Activated CD8-positive, alpha-beta T cell treated with anti-CD3 and anti-CD28 coated beads for 36 hours (primary cell): ENCODE results near the gene NOC4L. TPM values are rescaled to one million over a fixed set of nuclear protein-coding genes. Genes with fewer than 3 reads are reported as not detected.

Experiments
- ATAC-seq: fragments of 200-7000 bp; cut with Tn5 transposase; one replicate; pipeline ENCODE4 v1.10.0; 2021; ENCODE audit warnings: mild to moderate bottlenecking, moderate library complexity
- CTCF ChIA-PET: fragments of 350-600 bp; sonication (Branson Sonifier 250); formaldehyde crosslinking; loops from one replicate; lab custom pipeline; 2021; ENCODE audit warnings: antibody characterized with exemption; lab: Charles Lee
- POLR2A ChIA-PET: fragments of 350-600 bp; sonication (Branson Sonifier 250); formaldehyde crosslinking; loops from one replicate; lab custom pipeline; 2021; ENCODE audit warnings: antibody characterized with exemption; lab: Charles Lee
- DNase-seq: peaks from one replicate; pipeline ENCODE4 v3.0.0-alpha.2; 2020
- H3K27ac Mint-ChIP-seq: one replicate; pipeline ENCODE4 v1.8.0; 2021; ENCODE audit warnings: mild to moderate bottlenecking, mixed read lengths
- H3K27me3 Mint-ChIP-seq: one replicate; pipeline ENCODE4 v1.8.0; 2021; ENCODE audit warnings: mixed read lengths
- H3K36me3 Mint-ChIP-seq: one replicate; pipeline ENCODE4 v1.8.0; 2021; ENCODE audit warnings: low read depth, mixed read lengths
- H3K4me1 Mint-ChIP-seq: one replicate; pipeline ENCODE4 v1.8.0; 2021; ENCODE audit warnings: low read depth, mixed read lengths
- H3K4me3 Mint-ChIP-seq: one replicate; pipeline ENCODE4 v1.8.0; 2021; ENCODE audit warnings: mild to moderate bottlenecking, moderate library complexity, mixed read lengths
- H3K9me3 Mint-ChIP-seq: one replicate; pipeline ENCODE4 v1.8.0; 2021; ENCODE audit warnings: mixed read lengths
- CTCF ChIP-seq: fragments of 200-600 bp; IDR thresholded peaks from one replicate; pipeline ENCODE4 v1.8.0; 2022; ENCODE audit warnings: antibody characterized with exemption, mild to moderate bottlenecking
- intact Hi-C: fragments of 100-400 bp; cut with micrococcal nuclease; formaldehyde crosslinking; loops from one replicate; pipeline ENCODE4 v1.10.0; 2022
- total RNA-seq, 2 experiments: library from RNA; stranded (reverse); gene quantifications; one replicate each; pipeline ENCODE4 v1.2.3, GENCODE V29; 2021

The NOC4L gene
- total RNA-seq, 2 experiments from 2014 or later: 35.6 to 41.2 TPM

- no peak for TF ChIP-seq CTCF
- intact Hi-C loops: no loop called here
- Mint-ChIP-seq H3K4me1 (no peaks in the 10 kb centered on the region), H3K4me3 (no peak overlapping the region), H3K27ac (no peak overlapping the region), H3K27me3 (no peaks in the 10 kb centered on the region), H3K36me3 (peaks cover 34% of the 10 kb centered on the region), H3K9me3 (no peaks in the 10 kb centered on the region)
- CTCF ChIA-PET: no interaction called here
- DNase-seq (no peak), ATAC-seq (no peak)
- POLR2A ChIA-PET: interaction anchor here (0.6 kb wide), 1 partner anchor 241 kb away, joined by 3 read pairs; no protein-coding TSS in a partner anchor
Measured at GRCh38 chr12:132130690-132131089, 13.6 kb upstream of the NOC4L start.

GRCh38 chr12:132131229-132131628, 13.0 kb upstream of the NOC4L start:
- CTCF ChIA-PET: no interaction called here
- Mint-ChIP-seq H3K4me3 (no peak overlapping the region), H3K4me1 (no peaks in the 10 kb centered on the region), H3K27me3 (no peaks in the 10 kb centered on the region), H3K9me3 (no peaks in the 10 kb centered on the region), H3K36me3 (peaks cover 30% of the 10 kb centered on the region), H3K27ac (no peak overlapping the region)
- ATAC-seq (no peak), DNase-seq (no peak)
- intact Hi-C loops: no loop called here
- POLR2A ChIA-PET: interaction anchor here (1.0 kb wide), 1 partner anchor 14 kb away, joined by 3 read pairs; no protein-coding TSS in a partner anchor
- TF ChIP-seq CTCF: no peak

GRCh38 chr12:132131952-132132351, 12.3 kb upstream of the NOC4L start:
- Mint-ChIP-seq H3K4me1 (no peaks in the 10 kb centered on the region), H3K9me3 (no peaks in the 10 kb centered on the region), H3K27ac (no peak overlapping the region), H3K4me3 (no peak overlapping the region), H3K36me3 (peaks cover 23% of the 10 kb centered on the region), H3K27me3 (no peaks in the 10 kb centered on the region)
- intact Hi-C loops: no loop called here
- DNase-seq (no peak), ATAC-seq (no peak)
- ChIA-PET CTCF (no interaction called here), POLR2A (interaction anchor here (1.0 kb wide), 2 partner anchors 10 to 13 kb away, joined by 3 read pairs; no protein-coding TSS in a partner anchor)
- no peak for TF ChIP-seq CTCF

- ChIA-PET POLR2A (interaction anchor here (1.0 kb wide), 1 partner anchor 9 kb away, joined by 3 read pairs; no protein-coding TSS in a partner anchor), CTCF (interaction anchor here (1.1 kb wide), 1 partner anchor 21 kb away, joined by 3 read pairs; no protein-coding TSS in a partner anchor)
- Mint-ChIP-seq H3K4me1 (no peaks in the 10 kb centered on the region), H3K36me3 (peaks cover 16% of the 10 kb centered on the region), H3K27ac (no peak overlapping the region), H3K9me3 (no peaks in the 10 kb centered on the region), H3K4me3 (no peak overlapping the region), H3K27me3 (no peaks in the 10 kb centered on the region)
- intact Hi-C loops: no loop called here
- TF ChIP-seq CTCF: no peak
- ATAC-seq: no peak
- no peak for DNase-seq
Measured at GRCh38 chr12:132132609-132133430, 11.4 kb upstream of the NOC4L start.
